PC-9 (cell line): ENCODE results near the gene CDK5R1. TPM values are rescaled to one million over a fixed set of nuclear protein-coding genes. Genes with fewer than 3 reads are reported as not detected.

Experiments
- BruUV-seq: library from RNA; stranded (reverse); fragments of 400-500 nt; replicated peaks from 2 replicates; lab custom pipeline; 2021; lab: Mats Ljungman, UMichigan
- CTCF ChIA-PET: fragments of 300-600 bp; sonication (Branson Sonifier 250); formaldehyde crosslinking; loops from one replicate; lab custom pipeline; 2022; ENCODE audit warnings: antibody characterized with exemption; lab: Charles Lee
- POLR2A ChIA-PET: fragments of 300-600 bp; sonication (Branson Sonifier 250); formaldehyde crosslinking; loops from one replicate; lab custom pipeline; 2022; ENCODE audit warnings: antibody characterized with exemption; ENCODE audit not compliant: unreplicated experiment; lab: Charles Lee
- DNase-seq, 2 experiments: peaks; one replicate each; pipeline versions ENCODE4 v3.0.0 to v3.0.0-alpha.2; 2015 to 2022; ENCODE audit warnings: mixed read lengths in 1 of 2
- H2AFZ ChIP-seq: fragments of 200-600 bp; sonication (generic); 2 replicates; pipeline ENCODE4 v1.8.1; 2017; ENCODE audit warnings: antibody characterized with exemption
- H3F3A ChIP-seq: fragments of 200-600 bp; sonication (generic); 2 replicates; pipeline ENCODE4 v1.8.1; 2017; ENCODE audit warnings: antibody characterized with exemption, mild to moderate bottlenecking, low read depth; ENCODE audit not compliant: insufficient read depth
- H3K27ac ChIP-seq: fragments of 200-600 bp; sonication (generic); 2 replicates; pipeline ENCODE4 v1.6.1; 2016; ENCODE audit warnings: mixed run types
- H3K27me3 ChIP-seq: fragments of 200-600 bp; sonication (generic); 2 replicates; pipeline ENCODE4 v1.6.1; 2016; ENCODE audit warnings: low read depth, mixed run types; ENCODE audit not compliant: insufficient read depth
- H3K36me3 ChIP-seq: fragments of 200-600 bp; sonication (generic); 2 replicates; pipeline ENCODE4 v1.6.1; 2016; ENCODE audit warnings: low read depth, mixed run types
- H3K4me1 ChIP-seq: fragments of 200-600 bp; sonication (generic); replicated peaks from 2 replicates; pipeline ENCODE4 v1.6.1; 2016; ENCODE audit warnings: mixed run types; ENCODE audit not compliant: insufficient read depth
- H3K4me2 ChIP-seq: fragments of 200-600 bp; sonication (generic); 2 replicates; pipeline ENCODE4 v1.6.1; 2017; ENCODE audit warnings: mixed run types
- H3K4me3 ChIP-seq: fragments of 200-600 bp; sonication (generic); 2 replicates; pipeline ENCODE4 v1.6.1; 2016; ENCODE audit warnings: mixed run types
- H3K79me2 ChIP-seq: fragments of 200-600 bp; sonication (generic); 2 replicates; pipeline ENCODE4 v1.6.1; 2017; ENCODE audit warnings: low read depth, mixed run types
- H3K9me2 ChIP-seq: fragments of 200-600 bp; sonication (generic); 2 replicates; pipeline ENCODE4 v1.8.1; 2017; ENCODE audit warnings: mild to moderate bottlenecking; ENCODE audit not compliant: insufficient read depth
- H3K9me3 ChIP-seq: fragments of 200-600 bp; sonication (generic); 2 replicates; pipeline ENCODE4 v1.8.1; 2016; ENCODE audit warnings: low read depth; ENCODE audit not compliant: insufficient read depth
- H4K20me1 ChIP-seq: fragments of 200-600 bp; sonication (generic); 2 replicates; pipeline ENCODE4 v1.8.1; 2017; ENCODE audit not compliant: insufficient read depth
- CTCF ChIP-seq: fragments of 200-600 bp; sonication (generic); conservative IDR thresholded peaks from 2 replicates; pipeline ENCODE4 v1.6.1; 2017; ENCODE audit warnings: mixed run types, antibody characterized with exemption, mild to moderate bottlenecking, moderate library complexity
- EZH2 ChIP-seq: fragments of 200-600 bp; sonication (generic); IDR thresholded peaks from 2 replicates; pipeline ENCODE4 v1.8.0; 2017; ENCODE audit warnings: antibody characterized with exemption, low read depth
- intact Hi-C: fragments of 100-400 bp; cut with micrococcal nuclease; formaldehyde crosslinking; loops from one replicate; pipeline ENCODE4 v1.10.0; 2022; ENCODE audit not compliant: unreplicated experiment
- total RNA-seq: library from RNA; stranded (reverse); gene quantifications from 2 replicates; pipeline ENCODE4 v1.2.3, GENCODE V29; 2021

The CDK5R1 gene
- total RNA-seq, 1 experiment from 2014 or later: 2.1 TPM

- Histone ChIP-seq H3F3A (peaks cover 2% of the 10 kb centered on the region; the same call in 1 of the 2 replicates), H3K4me3 (no peak overlapping the region), H3K9me2 (no peaks in the 10 kb centered on the region), H3K27ac (no peak overlapping the region), H3K36me3 (no peaks in the 10 kb centered on the region), H3K4me2 (no peak overlapping the region), H3K27me3 (no peaks in the 10 kb centered on the region), H3K4me1 (no peaks in the 10 kb centered on the region), H4K20me1 (no peaks in the 10 kb centered on the region), H2AFZ (no peak overlapping the region), H3K9me3 (no peaks in the 10 kb centered on the region), H3K79me2 (no peaks in the 10 kb centered on the region)
- ChIA-PET CTCF (interaction anchor here (0.6 to 1.0 kb wide), 2 partner anchors 10 to 110 kb away, joined by 3 to 5 read pairs; no protein-coding TSS in a partner anchor), POLR2A (no interaction called here)
- TF ChIP-seq EZH2: no peak
- intact Hi-C loops: no loop called here
- DNase-seq: peak in 1 of 2 experiments; percentile 30
- BruUV-seq: no TSS peak
These were observed 10.8 kb downstream of the CDK5R1 start for GRCh38 chr17:32497431-32498205.

GRCh38 chr17:32498391-32498790 lies 11.6 kb downstream of the CDK5R1 start:
- H3K79me2 ChIP-seq: no peaks in the 10 kb centered on the region
- H3K27me3 ChIP-seq: no peaks in the 10 kb centered on the region
- BruUV-seq: no TSS peak
- intact Hi-C loops: no loop called here
- peaks cover 7% of the 10 kb centered on the region; the same call in 1 of the 2 replicates for H3K4me1 ChIP-seq
- ChIA-PET CTCF (no interaction called here), POLR2A (no interaction called here)
- H3K27ac ChIP-seq: no peak overlapping the region
- H3K9me3 ChIP-seq: no peaks in the 10 kb centered on the region
- H2AFZ ChIP-seq: no peak overlapping the region
- H4K20me1 ChIP-seq: no peaks in the 10 kb centered on the region
- H3K4me2 ChIP-seq: no peak overlapping the region
- no peak overlapping the region for H3K4me3 ChIP-seq
- no peak for DNase-seq
- H3F3A ChIP-seq: peaks cover 4% of the 10 kb centered on the region; the same call in 1 of the 2 replicates
- no peaks in the 10 kb centered on the region for H3K9me2 ChIP-seq
- TF ChIP-seq CTCF (no peak), EZH2 (no peak)
- no peaks in the 10 kb centered on the region for H3K36me3 ChIP-seq

- POLR2A ChIA-PET: no interaction called here
- CTCF ChIA-PET: no interaction called here
- no peaks in the 10 kb centered on the region for H3K79me2 ChIP-seq
- no peak overlapping the region for H3K4me3 ChIP-seq
- BruUV-seq: no TSS peak
- peaks cover 11% of the 10 kb centered on the region; the same call in 1 of the 2 replicates for H3K4me1 ChIP-seq
- H2AFZ ChIP-seq: no peak overlapping the region
- H3F3A ChIP-seq: peaks cover 4% of the 10 kb centered on the region; the same call in 1 of the 2 replicates
- intact Hi-C loops: loop anchor here (2.0 to 5.0 kb wide), 3 partner anchors 50 to 319 kb away; no protein-coding TSS in a partner anchor
- H3K9me3 ChIP-seq: no peaks in the 10 kb centered on the region
- no peaks in the 10 kb centered on the region for H4K20me1 ChIP-seq
- no peak overlapping the region for H3K27ac ChIP-seq
- no peaks in the 10 kb centered on the region for H3K27me3 ChIP-seq
- H3K9me2 ChIP-seq: no peaks in the 10 kb centered on the region
- TF ChIP-seq CTCF (no peak), EZH2 (no peak)
- no peak overlapping the region for H3K4me2 ChIP-seq
- no peak for DNase-seq
- no peaks in the 10 kb centered on the region for H3K36me3 ChIP-seq
These were observed 15.2 kb downstream of the CDK5R1 start for GRCh38 chr17:32502013-32502412.
